ENCODE results near the gene SYK.

SYK gene

GRCh38 chr9:90906316-90907055, 104.9 kb downstream of the SYK start:
- no peak for DNase-seq (ENCODE audit: low read depth)

DNA sequence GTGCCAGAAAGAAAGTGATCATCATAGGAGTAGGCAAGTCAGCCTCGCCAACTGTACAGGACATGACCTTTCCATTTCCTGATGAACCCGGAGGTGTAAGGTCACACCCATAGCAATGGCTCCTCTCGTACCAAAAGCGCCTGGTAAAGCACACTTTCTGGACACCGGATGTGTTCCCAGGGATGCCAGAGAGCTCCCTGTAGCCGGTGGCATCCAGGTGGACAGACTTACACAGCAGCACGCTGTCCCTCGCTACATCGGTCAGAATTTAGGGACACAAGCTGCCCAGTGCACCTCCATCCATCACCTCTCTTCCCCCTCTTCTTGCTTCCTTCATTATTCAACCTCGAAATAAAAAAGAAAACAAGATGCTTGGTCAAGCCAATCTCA, 105.4 kb downstream of the SYK start:
- DNase-seq (ENCODE audit: low read depth) = no peak

- DNase-seq (ENCODE audit: low read depth) = no peak
Observed at GRCh38 chr9:90907790-90908189, 106.2 kb downstream of the SYK start.

DNA sequence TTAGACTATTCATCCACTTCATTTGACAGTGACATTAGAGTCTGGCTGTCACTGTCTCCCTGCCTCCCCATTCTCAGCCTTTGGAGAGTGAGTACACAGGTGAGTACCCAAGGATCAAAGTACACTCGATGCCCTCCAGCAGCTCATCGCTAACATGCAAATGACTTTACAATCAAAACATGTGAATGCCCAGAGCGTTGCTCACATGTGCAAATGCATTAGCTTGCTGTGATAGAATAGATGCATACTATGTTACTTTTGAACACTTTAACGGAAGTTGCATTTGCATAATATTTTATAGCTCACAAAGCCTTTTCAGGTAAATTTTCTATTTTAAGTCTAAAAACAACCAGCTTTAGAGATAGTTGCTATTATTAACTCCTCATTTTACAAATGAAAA, 107.6 kb downstream of the SYK start:
- DNase-seq (ENCODE audit: low read depth) = no peak

- no peak for DNase-seq (ENCODE audit: low read depth)
Observed at GRCh38 chr9:90909747-90910283, 108.2 kb downstream of the SYK start.

GRCh38 chr9:90914196-90914595, 112.6 kb downstream of the SYK start:
- no peak for DNase-seq (ENCODE audit: low read depth)

DNA sequence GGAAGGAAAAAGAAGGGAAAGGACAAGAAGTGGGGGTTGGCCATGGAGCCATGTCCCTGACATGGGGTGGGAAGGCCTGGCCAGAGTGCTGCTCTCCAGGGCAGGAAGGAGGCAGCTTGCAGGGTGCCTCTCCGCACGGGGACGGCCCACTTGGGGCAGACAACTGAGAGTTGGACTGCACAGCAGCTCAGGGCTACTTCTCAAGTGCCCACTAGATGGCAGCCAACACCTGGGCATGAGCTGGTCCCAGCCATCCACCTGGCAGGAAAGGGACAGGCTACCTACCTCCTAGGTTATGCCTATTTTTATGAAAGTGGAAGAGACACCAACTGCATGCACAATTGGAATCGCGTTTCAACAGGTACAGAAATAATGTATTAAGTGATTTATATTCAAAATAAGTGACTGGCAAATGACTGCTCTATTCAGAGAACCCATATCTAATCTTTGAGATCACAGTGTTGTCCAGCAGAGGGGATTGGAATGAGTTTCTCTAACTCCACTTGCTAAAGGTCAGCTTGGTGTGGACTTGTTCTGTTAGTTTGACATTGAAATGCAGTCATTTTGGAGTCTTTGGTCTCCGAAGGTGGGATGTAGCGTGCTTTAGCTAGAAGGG, 113.4 kb downstream of the SYK start:
- DNase-seq (ENCODE audit: low read depth) = peak; percentile 52

DNA sequence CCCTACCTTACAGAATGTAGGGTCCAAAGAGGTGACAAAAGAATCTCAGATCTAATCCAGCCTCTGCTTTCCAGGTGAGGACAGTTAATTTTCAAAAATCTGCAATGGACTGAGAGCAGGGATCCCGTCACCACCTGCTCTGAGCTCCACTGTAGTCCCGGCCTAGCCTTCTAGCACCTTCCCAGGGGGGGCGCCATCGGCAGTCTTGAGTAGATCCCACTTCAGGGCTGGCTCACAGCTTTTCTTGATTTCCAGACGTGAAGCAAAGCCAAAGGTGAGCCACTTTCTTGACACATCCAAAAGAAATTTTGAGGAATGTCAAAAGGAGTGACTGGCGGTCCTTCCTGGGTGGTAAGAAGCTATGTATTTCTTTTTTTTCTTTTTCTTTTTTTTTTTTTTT, 114.1 kb downstream of the SYK start:
- DNase-seq (ENCODE audit: low read depth) = no peak

DNA sequence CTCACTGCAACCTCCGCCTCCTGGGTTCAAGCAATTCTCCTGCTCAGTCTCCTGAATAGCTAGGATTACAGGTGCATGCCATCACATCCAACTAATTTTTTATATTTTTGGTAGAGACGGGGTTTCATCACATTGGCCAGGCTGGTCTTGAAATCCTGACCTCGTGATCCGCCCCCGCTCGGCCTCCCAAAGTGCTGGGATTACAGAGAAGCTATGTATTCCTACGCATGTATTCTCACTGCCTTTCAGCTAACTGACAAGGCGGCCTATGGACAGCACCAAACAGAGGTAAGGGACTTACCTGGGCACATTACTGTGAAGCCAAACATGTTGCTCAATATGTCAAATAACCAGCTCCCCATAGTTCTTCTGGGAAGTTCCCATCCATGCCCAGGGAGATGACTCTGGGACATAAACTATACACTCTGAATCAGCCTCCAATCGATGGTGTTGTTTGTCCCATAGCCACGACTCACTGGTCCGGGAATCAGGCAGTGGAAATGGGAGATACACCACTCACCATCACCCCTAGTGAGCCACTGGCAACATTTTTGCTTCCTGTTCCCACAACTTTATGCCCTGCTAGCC, 114.6 kb downstream of the SYK start:
- no peak for DNase-seq (ENCODE audit: low read depth)

GRCh38 chr9:90919883-90920282, 118.3 kb downstream of the SYK start:
- no peak for DNase-seq (ENCODE audit: low read depth)

- DNase-seq (ENCODE audit: low read depth) = no peak
Observed at GRCh38 chr9:90921104-90921503, 119.5 kb downstream of the SYK start.

- DNase-seq (ENCODE audit: low read depth) = no peak
Observed at GRCh38 chr9:90921969-90922368, 120.3 kb downstream of the SYK start.

DNA sequence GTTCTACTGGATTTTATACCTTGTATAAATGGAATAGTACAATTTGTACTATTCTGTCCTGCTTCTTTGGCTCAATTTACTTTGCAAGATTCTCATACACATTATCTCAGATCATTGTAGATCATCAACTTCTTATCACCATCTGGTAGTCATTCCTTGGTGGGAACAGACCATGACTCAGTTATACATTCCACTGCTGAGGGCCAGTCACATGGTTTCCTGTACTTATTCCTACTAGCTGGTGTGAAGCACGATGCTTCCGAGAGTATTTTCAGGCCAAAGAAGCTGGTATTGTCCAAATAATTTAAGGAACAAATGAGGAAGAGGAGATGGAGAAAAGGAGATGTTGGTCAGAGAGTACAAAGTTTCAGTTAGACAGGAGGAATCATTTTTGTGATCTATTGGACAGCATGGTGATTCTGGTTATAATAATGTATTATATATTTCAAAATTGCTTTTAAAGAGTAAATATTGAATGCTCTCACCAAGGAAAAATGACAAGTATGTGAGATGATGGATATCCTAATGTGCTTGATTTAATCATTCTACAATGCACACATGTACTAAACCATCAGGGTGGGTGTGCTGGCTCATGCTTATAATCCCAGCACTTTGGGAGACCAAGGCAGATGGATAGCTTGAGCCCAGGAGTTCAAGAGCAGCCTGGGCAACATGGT, 124.1 kb downstream of the SYK start:
- no peak for DNase-seq (ENCODE audit: low read depth)

DNA sequence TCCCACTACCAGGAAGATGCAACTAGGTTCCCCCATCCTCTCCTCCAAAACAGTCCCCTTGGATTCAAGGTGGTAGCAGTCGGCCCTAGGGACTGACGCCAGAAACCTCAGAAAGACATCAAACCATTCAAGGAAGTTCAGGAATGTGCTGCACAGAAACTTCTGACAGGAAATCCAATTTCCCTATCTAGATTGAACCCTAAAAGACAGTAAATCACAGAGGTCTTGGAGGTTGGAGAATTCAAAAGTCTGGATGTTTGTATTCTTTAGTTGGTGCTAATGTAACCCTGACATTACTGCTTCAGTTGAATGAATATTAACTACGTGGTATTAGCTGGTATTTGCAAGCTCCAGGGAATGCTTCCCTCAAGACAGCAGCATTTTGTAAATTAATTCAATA, 125.3 kb downstream of the SYK start:
- DNase-seq (ENCODE audit: low read depth) = no peak

DNA sequence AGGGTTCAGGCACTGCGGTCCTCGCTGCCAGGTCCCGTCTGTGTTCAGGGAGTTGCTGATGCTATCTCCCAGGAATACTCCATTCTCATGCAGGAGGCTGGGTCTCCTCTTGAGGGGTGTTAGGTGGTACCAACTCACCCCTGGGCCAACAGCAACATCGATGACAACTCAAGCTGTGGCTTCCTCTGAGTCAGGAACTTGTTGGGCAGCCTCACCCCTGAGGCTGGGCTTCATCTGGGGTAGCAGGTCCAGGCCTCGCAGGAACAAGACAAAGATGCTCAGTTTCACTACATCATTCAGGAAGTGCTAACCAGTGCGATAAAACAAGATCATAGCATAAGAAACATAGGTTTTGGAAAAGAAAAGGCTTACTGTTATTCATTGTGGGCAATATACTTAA, 125.9 kb downstream of the SYK start:
- no peak for DNase-seq (ENCODE audit: low read depth)

- DNase-seq (ENCODE audit: low read depth) = no peak
Observed at GRCh38 chr9:90929626-90930025, 128.0 kb downstream of the SYK start.

DNA sequence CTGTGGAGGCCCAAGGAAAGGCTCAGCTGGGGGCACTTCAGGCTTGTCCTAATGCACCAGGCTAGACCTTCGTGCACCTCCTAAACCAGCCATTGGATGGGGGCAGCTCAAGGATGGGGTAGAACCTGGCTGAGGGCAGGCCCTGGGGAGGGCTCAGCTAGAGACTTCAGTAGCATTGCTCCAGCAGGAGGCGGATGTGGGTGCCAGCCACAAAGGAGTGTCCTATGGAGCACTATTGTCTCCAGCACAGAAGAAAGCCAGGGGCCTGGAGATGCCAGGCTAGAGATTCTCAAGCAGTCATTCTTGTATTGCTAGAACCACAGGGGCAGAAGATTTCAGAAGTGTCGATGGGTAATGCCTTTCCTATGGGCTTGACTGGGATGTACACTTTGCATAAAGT, 131.8 kb downstream of the SYK start:
- DNase-seq (ENCODE audit: low read depth) = no peak

- no peak for DNase-seq (ENCODE audit: low read depth)
Observed at GRCh38 chr9:90939351-90939750, 137.7 kb downstream of the SYK start.

- no peak for DNase-seq (ENCODE audit: low read depth)
Observed at GRCh38 chr9:90940280-90940679, 138.7 kb downstream of the SYK start.

- DNase-seq (ENCODE audit: low read depth) = no peak
Observed at GRCh38 chr9:90941661-90942060, 140.0 kb downstream of the SYK start.

GRCh38 chr9:90942555-90942954, 140.9 kb downstream of the SYK start:
- DNase-seq (ENCODE audit: low read depth) = no peak

- no peak for DNase-seq (ENCODE audit: low read depth)
Observed at GRCh38 chr9:90943341-90943740, 141.7 kb downstream of the SYK start.

GRCh38 chr9:90945336-90945735, 143.7 kb downstream of the SYK start:
- no peak for DNase-seq (ENCODE audit: low read depth)
